Measurements from ENCODE around the gene TRPV6.

Gene TRPV6

GRCh38 chr7:142886866-142887265 is 1.3 kb upstream of the TRPV6 start:
- no peak for DNase-seq (ENCODE audit: low read depth in 4 of 4, low spot score in 1 of 4)

GRCh38 chr7:142884286-142884640 is 1.3 kb downstream of the TRPV6 start:
- no peak for DNase-seq (ENCODE audit: low read depth in 4 of 4, low spot score in 1 of 4)

DNA sequence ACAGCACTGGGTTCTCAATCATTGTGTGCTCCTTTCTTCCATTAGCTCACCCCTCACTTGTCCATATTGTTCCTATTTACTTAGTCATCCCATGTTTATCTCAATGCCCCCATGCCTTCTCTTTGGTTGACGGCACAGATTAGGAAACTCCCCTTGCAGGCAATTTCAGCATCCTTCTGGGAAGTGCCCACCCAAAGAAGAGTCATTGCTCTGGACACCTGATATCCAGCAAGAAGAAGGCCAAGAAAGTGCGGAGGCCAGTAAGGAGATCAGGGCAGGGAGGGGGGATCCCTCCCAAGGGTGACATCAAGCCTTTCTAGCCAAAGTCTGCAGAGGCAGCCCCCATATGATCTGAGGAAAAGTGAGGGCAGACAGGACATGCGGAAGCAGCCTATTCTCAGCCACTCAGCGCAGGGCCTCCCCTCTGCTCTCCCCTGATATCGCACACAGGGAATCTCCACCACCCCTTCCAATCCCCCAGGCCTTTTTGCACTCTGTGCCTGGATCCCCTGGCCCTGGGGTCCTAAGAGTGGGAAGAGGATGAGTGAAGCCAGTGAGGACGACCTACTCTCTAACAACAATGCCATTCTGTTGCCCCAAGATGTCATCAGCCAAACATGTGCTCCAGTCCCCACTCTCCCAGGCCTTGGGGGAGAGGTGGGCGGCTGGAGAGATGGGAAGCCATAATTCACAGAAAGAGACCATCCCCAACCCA is 1.8 kb downstream of the TRPV6 start:
- no peak for DNase-seq (ENCODE audit: low read depth in 4 of 4, low spot score in 1 of 4)

GRCh38 chr7:142883145-142883544 is 2.4 kb downstream of the TRPV6 start:
- no peak for DNase-seq (ENCODE audit: low read depth in 4 of 4, low spot score in 1 of 4)

- DNase-seq (ENCODE audit: low read depth in 4 of 4, low spot score in 1 of 4) = no peak
These were observed 3.2 kb downstream of the TRPV6 start for GRCh38 chr7:142882338-142882678.

- no peak for DNase-seq (ENCODE audit: low read depth in 4 of 4, low spot score in 1 of 4)
These were observed 3.8 kb downstream of the TRPV6 start for GRCh38 chr7:142881586-142882337.

DNA sequence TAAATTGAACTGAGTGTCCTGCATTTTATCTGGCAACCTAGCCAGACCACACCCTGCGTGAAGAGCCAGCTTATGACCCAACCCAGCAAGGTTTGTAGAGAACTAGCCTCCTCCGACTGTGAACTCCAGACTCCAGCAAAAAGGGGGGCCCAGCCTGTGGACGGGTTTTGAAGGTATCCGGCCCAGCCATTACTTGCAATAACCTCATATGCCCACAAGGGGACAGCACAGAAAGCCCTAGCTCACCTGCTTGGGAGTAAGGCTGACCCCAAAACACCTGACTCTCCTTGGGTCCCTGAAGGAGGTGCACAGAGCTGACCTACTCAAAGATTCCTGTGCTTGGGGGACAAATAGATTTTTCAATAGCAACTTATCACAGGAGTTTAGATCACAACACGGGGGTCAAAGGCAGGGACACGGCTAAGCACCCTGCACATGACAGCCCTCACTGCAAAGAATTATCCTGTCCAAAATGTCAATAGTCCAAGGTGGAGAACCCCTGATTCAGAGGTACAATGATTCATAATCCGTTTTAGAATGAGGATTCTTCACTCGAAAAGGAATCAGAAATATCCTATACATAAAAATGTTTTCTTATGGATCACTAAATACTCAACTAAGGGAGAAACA is 4.6 kb downstream of the TRPV6 start:
- peak in 1 of 4 experiments; percentile 17 for DNase-seq (ENCODE audit: low read depth in 4 of 4, low spot score in 1 of 4)

DNA sequence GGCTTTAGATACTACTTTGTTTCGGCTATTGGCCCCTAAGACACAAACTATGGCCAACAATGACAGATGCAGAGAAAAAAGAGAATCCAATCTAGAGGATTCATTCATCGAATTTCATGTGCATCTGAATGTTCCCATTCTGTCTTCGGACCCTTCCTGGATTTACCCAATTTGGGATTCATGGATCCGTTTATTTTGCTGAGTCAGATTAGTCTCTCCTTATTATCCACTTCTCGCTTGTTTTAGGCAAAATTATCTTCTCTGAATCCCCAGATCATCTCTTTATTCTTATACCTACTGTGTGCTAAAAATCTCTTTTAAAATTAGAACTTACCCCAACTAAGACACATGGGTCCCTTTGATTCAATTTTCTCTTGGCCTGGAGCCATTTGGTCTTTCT is 6.5 kb downstream of the TRPV6 start:
- DNase-seq (ENCODE audit: low read depth in 4 of 4, low spot score in 1 of 4) = no peak

DNA sequence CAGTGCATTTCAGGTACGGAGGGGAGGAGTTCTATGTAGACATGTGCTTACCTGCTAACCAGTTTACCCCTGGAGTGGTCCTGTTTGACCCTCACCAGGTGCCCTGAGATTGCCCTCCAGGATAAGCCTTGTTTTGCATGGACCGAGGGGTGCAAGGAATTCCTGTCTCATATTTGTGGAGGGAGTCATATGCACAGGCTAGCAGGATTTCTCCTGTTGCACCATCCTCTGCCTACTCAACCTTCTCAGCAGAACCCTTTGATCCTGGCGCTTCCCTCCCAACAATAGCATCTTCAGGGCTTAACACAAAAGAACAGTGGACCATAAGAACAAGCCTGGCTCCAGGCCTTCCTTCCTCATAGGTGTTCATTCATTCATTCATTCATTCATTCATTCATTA is 7.2 kb downstream of the TRPV6 start:
- no peak for DNase-seq (ENCODE audit: low read depth in 4 of 4, low spot score in 1 of 4)

GRCh38 chr7:142876991-142877910 is 8.3 kb downstream of the TRPV6 start:
- no peak for DNase-seq (ENCODE audit: low read depth in 4 of 4, low spot score in 1 of 4)

GRCh38 chr7:142876236-142876960 is 9.1 kb downstream of the TRPV6 start:
- no peak for DNase-seq (ENCODE audit: low read depth in 4 of 4, low spot score in 1 of 4)

- no peak for DNase-seq (ENCODE audit: low read depth in 4 of 4, low spot score in 1 of 4)
These were observed 10.1 kb downstream of the TRPV6 start for GRCh38 chr7:142875456-142875855.

- DNase-seq (ENCODE audit: low read depth in 4 of 4, low spot score in 1 of 4) = no peak
These were observed 10.7 kb downstream of the TRPV6 start for GRCh38 chr7:142874837-142875236.

- DNase-seq (ENCODE audit: low read depth in 4 of 4, low spot score in 1 of 4) = no peak
These were observed 11.1 kb downstream of the TRPV6 start for GRCh38 chr7:142874409-142874808.

DNA sequence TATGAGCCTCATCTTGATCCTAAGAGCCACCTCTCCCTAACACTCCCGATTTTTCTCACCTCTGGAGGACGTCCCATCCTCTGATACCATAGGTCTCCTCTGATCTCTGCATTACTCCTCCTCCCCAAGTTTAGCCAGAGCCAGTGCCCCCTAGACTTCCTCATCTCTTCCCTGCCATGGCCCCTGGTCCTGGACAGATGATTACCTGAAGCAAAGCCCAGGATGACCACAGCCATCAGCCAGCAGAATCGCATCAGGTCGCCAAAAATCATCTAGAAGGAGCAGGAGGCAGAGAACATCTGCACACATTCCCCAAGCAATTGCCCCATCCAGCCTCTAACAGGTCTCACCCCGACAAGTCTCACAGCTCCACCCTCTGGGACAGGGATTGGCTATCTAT is 11.7 kb downstream of the TRPV6 start:
- no peak for DNase-seq (ENCODE audit: low read depth in 4 of 4, low spot score in 1 of 4)

- no peak for DNase-seq (ENCODE audit: low read depth in 4 of 4, low spot score in 1 of 4)
These were observed 12.2 kb downstream of the TRPV6 start for GRCh38 chr7:142873281-142873784.

DNA sequence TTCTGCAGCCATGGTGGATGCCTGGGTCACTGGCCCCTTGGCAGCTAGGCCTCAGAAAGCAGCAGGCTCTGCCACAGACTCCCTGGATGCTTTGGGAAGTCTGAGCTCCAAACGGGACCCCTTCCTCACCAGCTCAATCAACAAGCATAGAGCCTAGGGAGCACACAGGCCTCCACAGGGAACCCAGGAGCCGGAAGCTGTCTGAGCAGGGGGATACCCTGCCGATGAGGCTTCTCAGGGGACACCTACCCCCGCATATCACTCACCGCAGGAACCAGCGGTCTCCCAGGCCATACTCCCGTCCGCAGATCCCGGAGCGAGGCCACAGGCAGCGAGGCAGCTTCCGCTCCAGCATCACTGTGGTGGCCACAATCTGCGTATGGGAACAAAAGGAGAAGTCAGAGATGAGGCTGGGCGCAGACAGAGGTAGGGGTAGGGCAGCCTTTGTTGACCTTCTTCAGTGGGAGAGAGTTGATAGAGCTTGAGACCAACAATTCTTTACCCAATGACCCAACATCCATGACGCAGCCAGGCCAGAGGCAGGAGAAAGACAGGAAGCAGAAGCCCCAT is 13.4 kb downstream of the TRPV6 start:
- DNase-seq (ENCODE audit: low read depth in 4 of 4, low spot score in 1 of 4) = no peak

- no peak for DNase-seq (ENCODE audit: low read depth in 4 of 4, low spot score in 1 of 4)
These were observed 14.1 kb downstream of the TRPV6 start for GRCh38 chr7:142871260-142872105.

DNA sequence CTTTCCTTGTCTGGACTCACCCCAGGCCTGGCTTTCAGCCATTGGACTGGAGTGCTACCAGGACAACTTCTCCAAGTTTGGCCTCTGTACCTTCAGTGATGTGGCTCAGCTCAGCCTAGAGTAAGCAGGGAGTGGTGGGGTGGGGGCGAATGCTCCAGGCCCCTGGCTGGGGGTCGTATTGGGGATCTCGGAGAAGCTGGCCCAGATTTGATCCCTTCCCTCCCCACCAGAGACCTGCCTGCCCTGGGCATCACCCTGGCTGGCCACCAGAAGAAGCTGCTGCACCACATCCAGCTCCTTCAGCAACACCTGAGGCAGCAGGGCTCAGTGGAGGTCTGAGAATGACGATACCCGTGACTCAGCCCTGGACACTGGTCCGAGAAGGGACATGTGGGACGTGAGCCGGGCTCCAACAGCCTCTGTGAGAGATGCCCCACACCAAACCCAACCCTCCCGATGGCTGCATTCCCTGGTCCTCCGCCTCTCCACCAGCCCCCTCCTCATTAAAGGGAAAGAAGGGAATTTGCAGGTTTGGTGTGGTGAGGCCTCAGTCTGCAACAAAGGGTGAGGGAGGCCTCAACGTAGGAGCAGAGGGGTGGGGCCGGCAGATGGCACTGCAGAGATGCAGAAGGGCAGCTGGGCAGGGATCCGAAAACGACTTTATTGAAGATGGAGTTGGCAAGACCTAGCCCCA is 14.8 kb downstream of the TRPV6 start:
- DNase-seq (ENCODE audit: low read depth in 4 of 4, low spot score in 1 of 4) = no peak
